SK-N-SH treated with all-trans-retinoic acid at 6 μM for 48 hours (cell line): Measurements from ENCODE around the gene ZFAND3.

ENCODE experiments used
- ARNTL ChIP-seq: fragments of 450-650 bp; formaldehyde crosslinking; IDR thresholded peaks from 2 replicates; pipeline ENCODE4 v1.5.0; 2020; ENCODE audit warnings: low read depth, mild to moderate bottlenecking, moderate library complexity, borderline replicate concordance
- CREB5 ChIP-seq: fragments of 250-450 bp; sonication (Bioruptor Pico); IDR thresholded peaks from 2 replicates; pipeline ENCODE4 v1.5.1; 2020; ENCODE audit warnings: low read depth, mild to moderate bottlenecking, moderate library complexity
- CSDC2 ChIP-seq: fragments of 250-450 bp; sonication (Bioruptor Pico); IDR thresholded peaks from 2 replicates; pipeline ENCODE4 v1.5.0; 2020; ENCODE audit warnings: mild to moderate bottlenecking, moderate library complexity
- PATZ1 ChIP-seq: fragments of 250-450 bp; sonication (Bioruptor Pico); IDR thresholded peaks from 2 replicates; pipeline ENCODE4 v1.8.0; 2020; ENCODE audit warnings: mild to moderate bottlenecking, moderate library complexity, borderline replicate concordance
- RARB ChIP-seq: fragments of 250-450 bp; sonication (Bioruptor Pico); IDR thresholded peaks from 2 replicates; pipeline ENCODE4 v1.8.0; 2021; ENCODE audit warnings: mild to moderate bottlenecking, moderate library complexity
- SNAI2 ChIP-seq: fragments of 250-450 bp; sonication (Bioruptor Pico); IDR thresholded peaks from 2 replicates; pipeline ENCODE4 v1.5.0; 2020; ENCODE audit warnings: mild to moderate bottlenecking, moderate library complexity
- TCF4 ChIP-seq: fragments of 250-450 bp; sonication (Bioruptor Pico); IDR thresholded peaks from 2 replicates; pipeline ENCODE4 v1.8.0; 2021; ENCODE audit warnings: mild to moderate bottlenecking, moderate library complexity, borderline replicate concordance
- TSHZ2 ChIP-seq: fragments of 250-450 bp; sonication (Bioruptor Pico); IDR thresholded peaks from 2 replicates; pipeline ENCODE4 v1.5.0; 2020; ENCODE audit warnings: mild to moderate bottlenecking, moderate library complexity
- ZFP30 ChIP-seq: fragments of 450-650 bp; formaldehyde crosslinking; IDR thresholded peaks from 2 replicates; pipeline ENCODE4 v1.5.0; 2022; ENCODE audit warnings: mild to moderate bottlenecking, moderate library complexity
- ZNF565 ChIP-seq: fragments of 450-650 bp; formaldehyde crosslinking; conservative IDR thresholded peaks from 2 replicates; pipeline ENCODE4 v1.5.0; 2020; ENCODE audit warnings: low read depth, mild to moderate bottlenecking, moderate library complexity
- TF ChIP-seq, protein P1 (sequence below): fragments of 250-450 bp; sonication (Bioruptor Pico); IDR thresholded peaks from 2 replicates; pipeline ENCODE4 v1.8.0; 2021; ENCODE audit warnings: low read depth, mild to moderate bottlenecking, moderate library complexity, borderline replicate concordance

DNA sequence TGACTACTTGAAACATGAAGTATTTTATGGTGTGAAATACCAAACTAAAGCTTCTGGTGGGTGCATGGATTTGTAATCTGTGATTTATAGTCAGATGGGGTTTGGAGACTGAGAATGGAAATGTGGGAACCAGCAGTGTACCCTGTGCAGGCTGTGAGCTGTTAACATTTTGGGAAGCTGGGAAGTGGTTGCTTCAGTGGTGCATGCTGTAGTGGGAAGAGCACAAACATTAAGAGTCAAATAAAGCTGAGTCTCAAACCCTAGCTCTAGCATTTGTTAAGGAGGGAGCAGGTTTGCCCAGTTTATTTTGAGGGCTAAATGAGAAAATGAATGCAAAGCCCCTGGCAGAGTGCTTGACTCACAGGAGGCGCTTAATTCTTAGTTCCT, 235.7 kb downstream of the ZFAND3 start:
- TF ChIP-seq, protein P1, sequence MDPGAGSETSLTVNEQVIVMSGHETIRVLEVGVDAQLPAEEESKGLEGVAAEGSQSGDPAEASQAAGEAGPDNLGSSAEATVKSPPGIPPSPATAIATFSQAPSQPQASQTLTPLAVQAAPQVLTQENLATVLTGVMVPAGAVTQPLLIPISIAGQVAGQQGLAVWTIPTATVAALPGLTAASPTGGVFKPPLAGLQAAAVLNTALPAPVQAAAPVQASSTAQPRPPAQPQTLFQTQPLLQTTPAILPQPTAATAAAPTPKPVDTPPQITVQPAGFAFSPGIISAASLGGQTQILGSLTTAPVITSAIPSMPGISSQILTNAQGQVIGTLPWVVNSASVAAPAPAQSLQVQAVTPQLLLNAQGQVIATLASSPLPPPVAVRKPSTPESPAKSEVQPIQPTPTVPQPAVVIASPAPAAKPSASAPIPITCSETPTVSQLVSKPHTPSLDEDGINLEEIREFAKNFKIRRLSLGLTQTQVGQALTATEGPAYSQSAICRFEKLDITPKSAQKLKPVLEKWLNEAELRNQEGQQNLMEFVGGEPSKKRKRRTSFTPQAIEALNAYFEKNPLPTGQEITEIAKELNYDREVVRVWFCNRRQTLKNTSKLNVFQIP (CRISPR knock-in tag), result no peak
- TF ChIP-seq ZFP30 (no peak), TCF4 (no peak), RARB (no peak), CREB5 (CRISPR knock-in tag) (no peak), SNAI2 (CRISPR knock-in tag) (no peak), ZNF565 (no peak), ARNTL (CRISPR knock-in tag) (no peak), PATZ1 (CRISPR knock-in tag) (no peak), TSHZ2 (CRISPR knock-in tag) (no peak), CSDC2 (CRISPR knock-in tag) (no peak)
